ENCODE results near the gene GPC6. TPM values are rescaled to one million over a fixed set of nuclear protein-coding genes. Genes with fewer than 3 reads are reported as not detected.

Gene GPC6
- total RNA-seq, 4 donors from 2014 or later: 13.7 to 21.7 (median 16.5) TPM

- ATAC-seq: peak; percentile 67
- Histone ChIP-seq H3K36me3 (no peaks in the 10 kb centered on the region), H3K9me3 (no peaks in the 10 kb centered on the region), H3K27me3 (no peaks in the 10 kb centered on the region), H3K27ac (peak overlapping the region in 2 of 4 donors; percentile 8 to 12), H3K4me3 (no peak overlapping the region), H3K4me1 (no peaks in the 10 kb centered on the region)
- 53 to 71% methylated on average over 2 of the region's 2 CpGs for WGBS, 2 donors (ENCODE audit: low coverage in 1 of 2)
- TF ChIP-seq POLR2AphosphoS5 (IDR thresholded peaks at IDR 0.05) (peak; percentile 22), CTCF (IDR thresholded peaks at IDR 0.05) (no peak)
Measured at GRCh38 chr13:93422980-93423543, 196.5 kb downstream of the GPC6 start.

GRCh38 chr13:93425411-93425810 is 198.8 kb downstream of the GPC6 start:
- Histone ChIP-seq H3K36me3 (no peaks in the 10 kb centered on the region), H3K4me3 (no peak overlapping the region), H3K9me3 (no peaks in the 10 kb centered on the region), H3K27ac (no peak overlapping the region), H3K27me3 (no peaks in the 10 kb centered on the region), H3K4me1 (no peaks in the 10 kb centered on the region)
- 94 to 96% methylated on average over 3 of the region's 3 CpGs for WGBS, 2 donors (ENCODE audit: low coverage in 1 of 2)
- no peak for TF ChIP-seq POLR2A (IDR thresholded peaks at IDR 0.05)
- TF ChIP-seq POLR2AphosphoS5 (IDR thresholded peaks at IDR 0.05): no peak
- no peak for TF ChIP-seq CTCF (IDR thresholded peaks at IDR 0.05)
- no peak for TF ChIP-seq EP300 (IDR thresholded peaks at IDR 0.05)
- ATAC-seq: no peak

- H3K27ac ChIP-seq: no peak overlapping the region
- no peaks in the 10 kb centered on the region for H3K9me3 ChIP-seq
- H3K4me3 ChIP-seq: no peak overlapping the region
- TF ChIP-seq POLR2A (IDR thresholded peaks at IDR 0.05) (no peak), EP300 (IDR thresholded peaks at IDR 0.05) (no peak), CTCF (IDR thresholded peaks at IDR 0.05) (no peak), POLR2AphosphoS5 (IDR thresholded peaks at IDR 0.05) (no peak)
- H3K36me3 ChIP-seq: no peaks in the 10 kb centered on the region
- ATAC-seq: no peak
- H3K4me1 ChIP-seq: no peaks in the 10 kb centered on the region
- 71 to 77% methylated on average over 2 of the region's 2 CpGs for WGBS, 2 donors (ENCODE audit: low coverage in 1 of 2)
- no peaks in the 10 kb centered on the region for H3K27me3 ChIP-seq
Measured at GRCh38 chr13:93430381-93430780, 203.8 kb downstream of the GPC6 start.

GRCh38 chr13:93435651-93436050 is 209.0 kb downstream of the GPC6 start:
- Histone ChIP-seq H3K4me3 (no peak overlapping the region), H3K36me3 (no peaks in the 10 kb centered on the region), H3K27me3 (no peaks in the 10 kb centered on the region), H3K27ac (no peak overlapping the region), H3K9me3 (no peaks in the 10 kb centered on the region), H3K4me1 (no peaks in the 10 kb centered on the region)
- WGBS, 2 donors (ENCODE audit: low coverage in 1 of 2): 83 to 90% methylated on average over 3 of the region's 3 CpGs
- no peak for ATAC-seq
- TF ChIP-seq POLR2A (IDR thresholded peaks at IDR 0.05): no peak
- TF ChIP-seq CTCF (IDR thresholded peaks at IDR 0.05): no peak
- no peak for TF ChIP-seq POLR2AphosphoS5 (IDR thresholded peaks at IDR 0.05)
- TF ChIP-seq EP300 (IDR thresholded peaks at IDR 0.05): no peak

- no peak overlapping the region for H3K27ac ChIP-seq
- H3K4me3 ChIP-seq: no peak overlapping the region
- no peaks in the 10 kb centered on the region for H3K9me3 ChIP-seq
- no peaks in the 10 kb centered on the region for H3K36me3 ChIP-seq
- TF ChIP-seq CTCF (IDR thresholded peaks at IDR 0.05): no peak
- no peak for TF ChIP-seq POLR2AphosphoS5 (IDR thresholded peaks at IDR 0.05)
- no peak for TF ChIP-seq POLR2A (IDR thresholded peaks at IDR 0.05)
- TF ChIP-seq EP300 (IDR thresholded peaks at IDR 0.05): no peak
- ATAC-seq: no peak
- H3K27me3 ChIP-seq: no peaks in the 10 kb centered on the region
- 74 to 96% methylated on average over 3 to 4 of the region's 4 CpGs for WGBS, 2 donors (ENCODE audit: low coverage in 1 of 2)
- no peaks in the 10 kb centered on the region for H3K4me1 ChIP-seq
Measured at GRCh38 chr13:93437081-93437480, 210.5 kb downstream of the GPC6 start.
